ENCODE measurements around the gene TNFRSF1B.

Gene TNFRSF1B

GRCh38 chr1:12142141-12142823, 24.5 kb upstream of the TNFRSF1B start:
- DNase-seq: no peak

GRCh38 chr1:12142891-12143630, 23.7 kb upstream of the TNFRSF1B start:
- no peak for DNase-seq

- DNase-seq: no peak
Observed at GRCh38 chr1:12143631-12144155, 23.1 kb upstream of the TNFRSF1B start.

- no peak for DNase-seq
Observed at GRCh38 chr1:12144236-12144635, 22.6 kb upstream of the TNFRSF1B start.

- DNase-seq: no peak
Observed at GRCh38 chr1:12144969-12145368, 21.8 kb upstream of the TNFRSF1B start.

- DNase-seq: no peak
Observed at GRCh38 chr1:12145616-12146342, 21.0 kb upstream of the TNFRSF1B start.

GRCh38 chr1:12146343-12147112, 20.3 kb upstream of the TNFRSF1B start:
- DNase-seq: no peak

GRCh38 chr1:12147201-12147701, 19.5 kb upstream of the TNFRSF1B start:
- DNase-seq: no peak

- DNase-seq: no peak
Observed at GRCh38 chr1:12148160-12148957, 18.4 kb upstream of the TNFRSF1B start.

- no peak for DNase-seq
Observed at GRCh38 chr1:12148958-12149790, 17.6 kb upstream of the TNFRSF1B start.

GRCh38 chr1:12149791-12150175, 17.0 kb upstream of the TNFRSF1B start:
- DNase-seq: no peak

GRCh38 chr1:12150456-12151200, 16.2 kb upstream of the TNFRSF1B start:
- no peak for DNase-seq

GRCh38 chr1:12151465-12151864, 15.3 kb upstream of the TNFRSF1B start:
- no peak for DNase-seq

- DNase-seq: no peak
Observed at GRCh38 chr1:12152113-12152891, 14.5 kb upstream of the TNFRSF1B start.

- DNase-seq: no peak
Observed at GRCh38 chr1:12153181-12153785, 13.5 kb upstream of the TNFRSF1B start.

- DNase-seq: no peak
Observed at GRCh38 chr1:12155328-12155727, 11.5 kb upstream of the TNFRSF1B start.

- DNase-seq: no peak
Observed at GRCh38 chr1:12157366-12158231, 9.2 kb upstream of the TNFRSF1B start.

Data from NCI-H1048 (cell line).